Endothelial cell of umbilical vein (primary cell): ENCODE data around the gene BLOC1S3.

Experiments
- CTCF ChIP-seq, 2 donors: IDR thresholded peaks; 1 replicate in 1 of 2; 2 replicates in 1 of 2; pipeline ENCODE4 v1.5.1; 2011; ENCODE audit warnings: low read length in 2 of 2, mild to moderate bottlenecking in 2 of 2, moderate library complexity in 2 of 2, control low read depth in 1 of 2, inconsistent platforms in 1 of 2, low read depth in 1 of 2; ENCODE audit not compliant: insufficient read depth in 1 of 2; ENCODE audit errors: extremely low read depth in 1 of 2
- POLR2A ChIP-seq: IDR thresholded peaks from 2 replicates; pipeline ENCODE4 v1.6.1; 2012; ENCODE audit warnings: low read depth, mild to moderate bottlenecking, control low read depth, low read length
- POLR2AphosphoS5 ChIP-seq: IDR thresholded peaks from 2 replicates; pipeline ENCODE4 v1.6.1; 2012; ENCODE audit warnings: low read depth, mild to moderate bottlenecking, control low read depth, low read length, moderate library complexity; ENCODE audit not compliant: insufficient read depth

GRCh38 chr19:45130236-45130635 lies 48.3 kb upstream of the BLOC1S3 start:
- TF ChIP-seq POLR2AphosphoS5, result no peak
- no peak for TF ChIP-seq CTCF (IDR thresholded peaks at IDR 0.05; ENCODE audit: extremely low read depth in 1 of 2, insufficient read depth in 1 of 2, low read depth in 1 of 2, low read length in 2 of 2)
- no peak for TF ChIP-seq POLR2A
